LNCAP (cell line): Measurements from ENCODE around the gene NT5DC2.

Experiments used
- CTCF ChIP-seq: fragments of 450-650 bp; IDR thresholded peaks from 2 replicates; pipeline ENCODE4 v1.5.1; 2017; ENCODE audit warnings: mild to moderate bottlenecking

The NT5DC2 gene

GRCh38 chr3:52533623-52534280 is at the start of gene NT5DC2:
Gene NT5DC2 (minus strand): TSS chr3:52533857. CDS start chr3:52533737, 120 bp downstream.
- no peak for TF ChIP-seq CTCF

GRCh38 chr3:52574056-52574965 is 40.7 kb upstream of the NT5DC2 start:
- TF ChIP-seq CTCF: no peak

GRCh38 chr3:52572221-52572620 is 38.6 kb upstream of the NT5DC2 start:
- no peak for TF ChIP-seq CTCF

GRCh38 chr3:52570076-52570475 is 36.4 kb upstream of the NT5DC2 start:
- TF ChIP-seq CTCF: no peak

GRCh38 chr3:52568069-52568468 is 34.4 kb upstream of the NT5DC2 start:
- no peak for TF ChIP-seq CTCF

- TF ChIP-seq CTCF: no peak
Measured at GRCh38 chr3:52563984-52564383, 30.3 kb upstream of the NT5DC2 start.

GRCh38 chr3:52561028-52561747 is 27.5 kb upstream of the NT5DC2 start:
- TF ChIP-seq CTCF: no peak
